SK-N-SH treated with all-trans-retinoic acid at 6 μM for 48 hours (cell line): ENCODE measurements around the gene CCDC88C.

Experiments
- ARNTL ChIP-seq: fragments of 450-650 bp; formaldehyde crosslinking; IDR thresholded peaks from 2 replicates; pipeline ENCODE4 v1.5.0; 2020; ENCODE audit warnings: low read depth, mild to moderate bottlenecking, moderate library complexity, borderline replicate concordance
- BACH2 ChIP-seq: fragments of 250-450 bp; sonication (Bioruptor Pico); IDR thresholded peaks from 2 replicates; pipeline ENCODE4 v1.9.0; 2021; ENCODE audit warnings: mild to moderate bottlenecking, borderline replicate concordance
- ISL1 ChIP-seq: fragments of 250-450 bp; sonication (Bioruptor Pico); IDR thresholded peaks from 2 replicates; pipeline ENCODE4 v2.1.2; 2022; ENCODE audit warnings: mild to moderate bottlenecking, moderate library complexity
- PPARA ChIP-seq: fragments of 250-450 bp; sonication (Bioruptor Pico); IDR thresholded peaks from 2 replicates; pipeline ENCODE4 v1.5.0; 2020; ENCODE audit warnings: mild to moderate bottlenecking, borderline replicate concordance
- RARB ChIP-seq: fragments of 250-450 bp; sonication (Bioruptor Pico); IDR thresholded peaks from 2 replicates; pipeline ENCODE4 v1.8.0; 2021; ENCODE audit warnings: mild to moderate bottlenecking, moderate library complexity
- TOX ChIP-seq: fragments of 250-450 bp; sonication (Bioruptor Pico); IDR thresholded peaks from 2 replicates; pipeline ENCODE4 v1.8.0; 2021; ENCODE audit warnings: mild to moderate bottlenecking, moderate library complexity, borderline replicate concordance
- ZFP3 ChIP-seq: fragments of 250-450 bp; sonication (Bioruptor Pico); IDR thresholded peaks from 2 replicates; pipeline ENCODE4 v1.5.0; 2020; ENCODE audit warnings: mild to moderate bottlenecking, moderate library complexity
- ZNF565 ChIP-seq: fragments of 450-650 bp; formaldehyde crosslinking; conservative IDR thresholded peaks from 2 replicates; pipeline ENCODE4 v1.5.0; 2020; ENCODE audit warnings: low read depth, mild to moderate bottlenecking, moderate library complexity
- ZNF70 ChIP-seq: fragments of 450-650 bp; formaldehyde crosslinking; IDR thresholded peaks from 2 replicates; pipeline ENCODE4 v1.5.0; 2020; ENCODE audit warnings: mild to moderate bottlenecking, moderate library complexity
- TF ChIP-seq, protein P1 (sequence below): fragments of 250-450 bp; sonication (Bioruptor Pico); IDR thresholded peaks from 2 replicates; pipeline ENCODE4 v1.8.0; 2021; ENCODE audit warnings: low read depth, mild to moderate bottlenecking, moderate library complexity, borderline replicate concordance
- TF ChIP-seq, protein P2 (sequence below): fragments of 250-450 bp; sonication (Bioruptor Pico); IDR thresholded peaks from 2 replicates; pipeline ENCODE4 v1.8.0; 2020; ENCODE audit warnings: mild to moderate bottlenecking, moderate library complexity, borderline replicate concordance
- TF ChIP-seq, protein P3 (sequence below): fragments of 250-450 bp; sonication (Bioruptor Pico); IDR thresholded peaks from 2 replicates; pipeline ENCODE4 v1.5.1; 2021; ENCODE audit warnings: mild to moderate bottlenecking, moderate library complexity

DNA sequence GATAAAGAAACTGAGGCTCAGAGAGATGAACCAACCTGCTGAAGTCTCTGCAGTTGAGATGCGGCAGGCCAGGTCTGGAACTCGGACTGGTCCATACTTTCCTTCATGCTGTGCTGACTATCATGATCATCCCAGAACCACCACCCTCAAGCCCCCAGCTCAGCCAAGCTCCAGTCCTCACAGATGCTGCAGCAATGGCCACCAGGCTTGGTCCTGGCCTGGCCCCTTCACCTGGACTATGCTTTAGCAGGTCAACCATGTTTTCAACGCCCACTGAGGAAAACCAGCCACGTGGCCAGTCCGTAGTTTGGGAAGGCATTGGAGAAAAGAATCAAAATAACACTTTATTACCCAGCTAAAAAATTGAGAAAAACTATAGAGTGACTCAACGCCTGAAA, 174.5 kb downstream of the CCDC88C start:
- no peak for TF ChIP-seq ZFP3
- no peak for TF ChIP-seq RARB (CRISPR knock-in tag)
- no peak for TF ChIP-seq ZNF565 (CRISPR knock-in tag)
- no peak for TF ChIP-seq PPARA
- TF ChIP-seq, protein P1, sequence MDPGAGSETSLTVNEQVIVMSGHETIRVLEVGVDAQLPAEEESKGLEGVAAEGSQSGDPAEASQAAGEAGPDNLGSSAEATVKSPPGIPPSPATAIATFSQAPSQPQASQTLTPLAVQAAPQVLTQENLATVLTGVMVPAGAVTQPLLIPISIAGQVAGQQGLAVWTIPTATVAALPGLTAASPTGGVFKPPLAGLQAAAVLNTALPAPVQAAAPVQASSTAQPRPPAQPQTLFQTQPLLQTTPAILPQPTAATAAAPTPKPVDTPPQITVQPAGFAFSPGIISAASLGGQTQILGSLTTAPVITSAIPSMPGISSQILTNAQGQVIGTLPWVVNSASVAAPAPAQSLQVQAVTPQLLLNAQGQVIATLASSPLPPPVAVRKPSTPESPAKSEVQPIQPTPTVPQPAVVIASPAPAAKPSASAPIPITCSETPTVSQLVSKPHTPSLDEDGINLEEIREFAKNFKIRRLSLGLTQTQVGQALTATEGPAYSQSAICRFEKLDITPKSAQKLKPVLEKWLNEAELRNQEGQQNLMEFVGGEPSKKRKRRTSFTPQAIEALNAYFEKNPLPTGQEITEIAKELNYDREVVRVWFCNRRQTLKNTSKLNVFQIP (CRISPR knock-in tag), result no peak
- TF ChIP-seq ISL1 (CRISPR knock-in tag), result no peak
- no peak for TF ChIP-seq ARNTL
- TF ChIP-seq, protein P2, sequence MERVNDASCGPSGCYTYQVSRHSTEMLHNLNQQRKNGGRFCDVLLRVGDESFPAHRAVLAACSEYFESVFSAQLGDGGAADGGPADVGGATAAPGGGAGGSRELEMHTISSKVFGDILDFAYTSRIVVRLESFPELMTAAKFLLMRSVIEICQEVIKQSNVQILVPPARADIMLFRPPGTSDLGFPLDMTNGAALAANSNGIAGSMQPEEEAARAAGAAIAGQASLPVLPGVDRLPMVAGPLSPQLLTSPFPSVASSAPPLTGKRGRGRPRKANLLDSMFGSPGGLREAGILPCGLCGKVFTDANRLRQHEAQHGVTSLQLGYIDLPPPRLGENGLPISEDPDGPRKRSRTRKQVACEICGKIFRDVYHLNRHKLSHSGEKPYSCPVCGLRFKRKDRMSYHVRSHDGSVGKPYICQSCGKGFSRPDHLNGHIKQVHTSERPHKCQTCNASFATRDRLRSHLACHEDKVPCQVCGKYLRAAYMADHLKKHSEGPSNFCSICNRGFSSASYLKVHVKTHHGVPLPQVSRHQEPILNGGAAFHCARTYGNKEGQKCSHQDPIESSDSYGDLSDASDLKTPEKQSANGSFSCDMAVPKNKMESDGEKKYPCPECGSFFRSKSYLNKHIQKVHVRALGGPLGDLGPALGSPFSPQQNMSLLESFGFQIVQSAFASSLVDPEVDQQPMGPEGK (CRISPR knock-in tag), result no peak
- no peak for TF ChIP-seq BACH2
- no peak for TF ChIP-seq TOX (CRISPR knock-in tag)
- TF ChIP-seq, protein P3, sequence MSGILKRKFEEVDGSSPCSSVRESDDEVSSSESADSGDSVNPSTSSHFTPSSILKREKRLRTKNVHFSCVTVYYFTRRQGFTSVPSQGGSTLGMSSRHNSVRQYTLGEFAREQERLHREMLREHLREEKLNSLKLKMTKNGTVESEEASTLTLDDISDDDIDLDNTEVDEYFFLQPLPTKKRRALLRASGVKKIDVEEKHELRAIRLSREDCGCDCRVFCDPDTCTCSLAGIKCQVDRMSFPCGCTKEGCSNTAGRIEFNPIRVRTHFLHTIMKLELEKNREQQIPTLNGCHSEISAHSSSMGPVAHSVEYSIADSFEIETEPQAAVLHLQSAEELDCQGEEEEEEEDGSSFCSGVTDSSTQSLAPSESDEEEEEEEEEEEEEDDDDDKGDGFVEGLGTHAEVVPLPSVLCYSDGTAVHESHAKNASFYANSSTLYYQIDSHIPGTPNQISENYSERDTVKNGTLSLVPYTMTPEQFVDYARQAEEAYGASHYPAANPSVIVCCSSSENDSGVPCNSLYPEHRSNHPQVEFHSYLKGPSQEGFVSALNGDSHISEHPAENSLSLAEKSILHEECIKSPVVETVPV, result no peak
- no peak for TF ChIP-seq ZNF70 (CRISPR knock-in tag)
